Erythroblast (primary cell): ENCODE data around the gene TOP2B.

Experiments used
- DNase-seq, 2 experiments: peaks; one replicate each; lab custom pipeline; 2025; lab: John Stamatoyannopoulos, UW
- GATA1 ChIP-seq: IDR thresholded peaks from 2 replicates; pipeline ENCODE4 v1.6.1; 2011; ENCODE audit warnings: low read depth, mild to moderate bottlenecking, control low read depth, low read length, moderate library complexity
- POLR2A ChIP-seq: IDR thresholded peaks from 2 replicates; pipeline ENCODE4 v1.6.1; 2011; ENCODE audit warnings: mild to moderate bottlenecking, low read length

Gene TOP2B

DNA sequence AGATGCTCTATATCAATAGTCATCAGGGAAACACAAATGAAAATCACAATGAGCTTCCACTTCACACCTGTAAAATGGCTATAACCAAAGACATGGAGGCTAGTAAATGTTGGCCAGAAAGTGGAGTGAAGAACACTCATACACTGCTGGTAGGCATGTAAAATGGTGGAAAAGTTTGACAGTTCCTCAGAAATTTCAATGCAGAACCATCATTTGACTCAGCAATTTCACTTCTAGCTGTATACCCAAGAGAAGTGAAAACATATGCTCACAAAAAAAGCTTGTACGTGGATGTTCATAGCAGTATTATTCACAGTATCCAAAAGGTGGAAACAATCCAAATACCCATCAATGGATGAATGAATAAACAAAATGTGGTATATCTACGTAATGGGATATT is 19.2 kb upstream of the TOP2B start:
- DNase-seq: no peak
- TF ChIP-seq GATA1 (no peak), POLR2A (no peak)

DNA sequence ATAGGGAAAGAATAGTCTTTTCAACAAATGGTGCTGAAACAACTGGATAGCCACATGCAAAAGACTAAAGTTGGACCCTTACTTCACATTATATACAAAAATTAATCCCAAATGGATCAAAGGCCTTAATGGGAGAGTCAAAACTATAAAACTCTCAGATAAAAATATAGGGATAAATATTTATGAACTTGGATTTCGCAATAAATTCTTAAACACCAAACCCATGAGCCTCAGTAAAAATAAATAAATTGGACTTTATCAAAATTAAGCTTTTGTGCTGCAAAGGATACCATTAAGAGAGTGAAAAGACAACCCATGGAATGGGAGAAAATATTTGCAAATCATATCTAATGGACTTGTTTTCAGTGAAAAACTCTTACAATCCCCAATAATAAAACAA is 18.7 kb upstream of the TOP2B start:
- no peak for DNase-seq
- no peak for TF ChIP-seq POLR2A
- TF ChIP-seq GATA1: no peak

DNA sequence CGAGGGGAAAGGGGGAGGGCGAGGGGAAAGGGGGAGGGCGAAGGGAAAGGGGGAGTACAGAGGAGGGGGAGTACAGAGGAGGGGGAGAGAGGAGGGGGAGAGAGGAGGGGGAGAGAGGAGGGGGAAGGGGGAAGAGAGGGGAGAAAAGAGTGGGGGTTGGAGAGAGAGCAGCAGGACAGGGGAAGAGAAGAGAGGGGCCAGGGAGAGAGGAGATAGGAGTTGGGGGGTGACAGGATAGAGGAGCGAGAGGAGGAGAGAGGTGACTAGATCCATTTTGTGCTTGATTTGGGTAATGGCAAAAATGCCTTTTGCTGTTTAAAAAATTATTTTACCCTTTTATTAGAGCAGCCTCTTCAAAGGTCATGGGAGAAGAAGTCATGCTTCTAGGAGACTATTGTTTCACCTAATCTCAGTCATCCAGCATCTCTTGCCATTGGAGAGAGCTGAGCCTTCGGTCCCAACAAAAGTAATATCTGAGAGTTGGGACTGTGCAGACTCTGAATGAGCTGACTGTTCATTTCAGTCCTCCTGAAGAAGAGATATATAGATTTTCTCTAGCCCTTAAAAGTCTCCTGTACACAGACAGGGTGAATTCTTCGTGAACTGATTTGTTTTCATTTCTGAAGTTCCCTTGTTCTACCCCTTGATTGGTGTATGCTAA is 15.1 kb upstream of the TOP2B start:
- TF ChIP-seq GATA1 (no peak), POLR2A (no peak)
- DNase-seq: no peak

DNA sequence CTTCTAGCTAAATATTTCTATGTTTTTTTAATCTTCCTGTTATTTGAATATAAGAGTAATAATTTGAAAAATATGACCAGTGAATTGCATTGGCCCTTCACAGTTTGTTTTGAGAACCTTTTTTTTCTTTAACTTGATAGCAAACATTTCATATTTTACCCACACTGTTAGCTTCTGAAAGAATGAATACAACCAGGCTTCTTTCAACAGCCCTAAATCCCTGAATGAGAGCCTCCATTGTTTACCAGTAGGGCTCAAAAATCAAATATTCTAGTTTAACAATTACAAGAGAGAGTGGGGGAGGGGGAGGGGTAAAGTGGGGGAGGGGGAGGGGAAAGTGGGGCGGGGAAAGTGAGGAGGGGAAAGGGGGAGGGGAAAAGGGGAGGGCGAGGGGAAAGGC is 14.5 kb upstream of the TOP2B start:
- TF ChIP-seq GATA1 (no peak), POLR2A (no peak)
- no peak for DNase-seq

DNA sequence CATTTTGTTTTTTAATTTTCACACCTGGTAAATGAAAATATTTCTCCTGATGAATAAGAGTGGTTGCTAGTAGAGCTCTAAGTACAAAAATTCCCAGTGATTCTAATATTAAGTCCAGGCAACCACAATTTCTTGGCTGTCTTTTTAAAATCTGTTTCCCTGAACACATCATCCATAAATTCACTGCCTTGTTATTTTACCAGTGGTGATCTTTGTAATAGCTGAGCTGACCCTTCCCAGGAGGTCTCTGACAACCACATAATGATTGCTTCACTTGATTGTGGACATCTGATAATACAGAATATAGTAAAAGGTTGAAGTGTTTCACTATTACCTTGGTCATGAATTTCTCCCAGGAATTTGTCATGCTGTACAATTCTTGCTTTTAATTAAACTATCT is 13.9 kb upstream of the TOP2B start:
- DNase-seq: no peak
- TF ChIP-seq POLR2A: no peak
- TF ChIP-seq GATA1: no peak

DNA sequence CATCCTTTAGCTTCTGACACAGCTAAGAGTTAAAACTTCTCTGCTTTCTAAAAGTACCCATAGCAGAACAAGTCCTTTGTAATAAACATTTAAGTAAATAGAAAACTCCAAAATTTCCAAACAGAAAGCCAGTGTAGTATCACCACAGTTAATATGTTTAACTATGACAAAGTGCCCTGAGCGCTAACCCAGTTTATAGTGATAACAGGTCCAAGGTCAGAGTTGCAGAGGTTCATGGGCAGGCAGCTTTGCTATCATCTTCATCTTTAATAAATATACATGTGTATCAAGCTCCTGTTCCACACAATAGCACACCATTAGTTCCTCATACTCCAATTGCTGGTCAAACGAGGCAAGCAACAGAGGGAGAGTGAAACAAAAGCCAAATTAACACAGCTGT is 12.4 kb upstream of the TOP2B start:
- no peak for TF ChIP-seq POLR2A
- TF ChIP-seq GATA1: no peak

DNA sequence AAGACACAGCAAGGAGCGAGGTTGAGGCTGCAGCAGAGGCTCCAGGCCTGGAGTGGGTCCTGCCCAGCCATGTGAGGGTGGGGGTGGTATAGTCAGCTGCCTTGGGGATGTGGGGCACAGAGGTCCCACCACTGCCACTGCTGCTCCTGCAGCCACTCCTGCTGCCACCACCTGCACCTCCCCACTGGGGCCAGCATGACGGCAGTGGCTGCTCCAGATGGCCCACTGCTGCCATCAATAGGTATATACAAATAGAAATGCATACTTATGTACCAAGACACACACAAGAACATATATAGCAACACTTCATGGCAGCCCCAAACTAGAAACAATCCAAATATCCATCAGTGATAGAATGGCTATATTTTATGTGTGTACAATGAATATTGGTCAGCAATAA is 10.0 kb upstream of the TOP2B start:
- DNase-seq: no peak
- TF ChIP-seq POLR2A (no peak), GATA1 (no peak)

More for the DNA sequence above, 12.4 kb upstream of the TOP2B start:
- DNase-seq: no peak

DNA sequence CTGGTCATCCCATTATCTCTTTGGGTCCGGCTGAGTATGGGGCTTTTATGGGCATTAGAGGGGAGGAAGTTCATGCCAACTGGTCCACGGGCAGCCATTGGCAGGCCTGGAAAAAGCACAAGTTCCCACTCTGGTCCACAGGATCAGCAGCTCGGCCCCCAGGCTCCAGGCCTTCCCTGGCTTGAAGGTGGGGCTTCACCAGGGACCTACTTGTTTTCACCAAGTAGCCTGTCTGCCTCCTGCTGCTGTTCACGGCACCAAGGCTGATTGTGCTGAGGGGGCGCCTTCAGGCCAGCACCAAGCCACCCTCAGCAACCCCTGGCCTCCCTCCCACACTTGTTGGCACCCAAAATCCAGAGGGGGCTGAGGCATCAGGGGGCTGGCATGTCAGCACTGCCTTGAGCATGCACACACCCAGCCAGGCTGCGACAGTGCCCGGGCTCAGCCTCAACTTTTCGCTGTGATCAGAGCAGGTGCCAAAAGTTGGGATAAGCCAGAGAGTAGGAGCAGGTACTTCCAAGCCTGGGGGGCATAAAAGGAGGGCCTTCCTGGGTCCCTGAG is 9.1 kb upstream of the TOP2B start:
- TF ChIP-seq GATA1 (no peak), POLR2A (no peak)

DNA sequence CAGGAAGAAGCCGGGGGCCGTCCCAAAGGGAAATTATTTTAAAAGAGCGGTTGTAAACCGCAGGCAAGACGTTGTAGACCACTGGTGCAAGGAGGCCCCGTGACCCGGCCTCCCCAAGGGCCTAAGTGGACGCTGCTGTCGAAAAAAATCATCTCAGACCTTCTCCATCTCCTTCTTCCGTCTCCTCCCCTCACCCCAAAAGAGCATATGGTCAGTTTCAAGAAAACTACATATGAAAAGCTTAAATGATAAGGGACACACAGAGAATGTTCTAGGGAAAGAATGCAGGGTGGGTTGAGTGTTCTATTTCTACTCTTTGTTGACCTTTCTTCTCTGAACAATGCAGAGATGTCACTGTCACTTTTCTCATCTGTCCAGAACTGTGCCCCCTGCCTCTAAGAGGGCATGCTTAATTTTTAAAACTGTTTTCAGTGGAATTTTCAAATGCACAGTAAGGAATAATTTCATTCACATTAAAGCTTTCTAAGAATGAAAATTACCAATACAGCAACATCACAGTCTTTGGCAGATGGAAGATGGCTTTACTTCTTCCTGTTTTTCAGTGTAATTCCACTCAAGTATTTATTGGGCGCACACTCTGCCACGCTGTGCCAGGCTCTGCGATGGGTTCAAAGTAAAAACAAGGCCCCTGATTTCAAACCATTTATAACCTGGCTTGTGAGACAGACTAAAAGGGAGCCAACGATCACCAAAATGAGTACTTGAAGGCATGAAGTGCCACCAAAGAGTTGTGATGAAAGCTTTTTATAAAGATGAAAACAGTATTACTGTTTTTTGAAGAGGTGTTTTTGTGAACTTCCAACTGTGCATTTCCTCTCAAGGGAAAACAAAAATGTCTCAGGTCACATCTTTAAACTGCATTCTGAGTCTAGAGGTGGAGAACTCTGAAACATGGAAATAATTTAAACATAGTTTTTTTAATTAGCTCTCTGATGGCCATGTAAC is 891 bp upstream of the TOP2B start:
- peak; percentile 57 to 80 for DNase-seq
- no peak for TF ChIP-seq POLR2A
- TF ChIP-seq GATA1: no peak

More for the DNA sequence above, 9.1 kb upstream of the TOP2B start:
- DNase-seq: no peak

DNA sequence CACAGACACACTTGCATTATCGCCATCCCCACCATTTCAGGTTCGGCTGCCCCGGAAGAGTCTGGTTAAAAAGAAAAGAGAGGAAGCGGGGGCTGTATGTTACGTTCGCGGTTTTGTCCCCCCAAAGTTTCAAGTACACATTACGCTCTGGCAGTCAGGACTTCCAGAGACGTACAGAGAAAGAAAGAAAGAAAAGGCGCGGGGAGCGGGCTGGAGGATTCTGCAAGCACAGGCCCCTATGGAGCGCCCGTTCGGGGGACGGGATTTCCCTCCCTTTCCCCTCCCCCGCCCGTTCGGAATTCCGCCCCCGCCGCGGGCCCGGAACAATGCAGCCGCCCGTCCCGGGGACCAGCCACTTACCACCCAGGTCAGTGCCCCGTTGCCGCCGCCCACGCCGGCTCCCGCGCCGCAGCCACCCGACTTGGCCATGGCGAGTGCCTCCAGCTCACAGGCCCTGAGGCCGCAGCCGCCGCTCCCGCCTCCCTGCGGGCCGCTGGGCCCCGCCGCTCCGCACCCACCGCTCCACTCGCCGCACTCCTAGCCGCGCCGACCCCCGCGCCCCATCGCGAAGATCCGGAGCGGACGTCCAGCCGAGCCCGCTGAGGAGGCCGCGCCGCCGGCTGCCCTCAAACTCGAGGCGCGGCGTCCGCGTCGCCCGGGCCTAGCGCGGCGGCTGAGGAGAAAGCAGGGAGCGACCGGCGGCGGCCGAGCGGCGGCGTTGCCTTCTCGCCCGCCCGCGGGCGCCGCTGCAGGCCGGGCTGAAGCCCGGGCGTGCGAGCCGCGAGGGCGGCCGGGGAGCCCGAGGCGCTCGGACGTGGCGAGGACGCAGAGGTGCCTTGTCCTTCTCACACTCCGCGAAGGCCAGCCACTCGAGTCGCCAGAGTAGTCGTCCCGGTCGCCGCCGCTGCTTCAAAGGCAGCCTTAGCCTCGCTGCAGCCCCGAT is 567 bp downstream of the TOP2B start:
- TF ChIP-seq POLR2A: no peak
- TF ChIP-seq GATA1: no peak
- peak; percentile 81 to 90 for DNase-seq

DNA sequence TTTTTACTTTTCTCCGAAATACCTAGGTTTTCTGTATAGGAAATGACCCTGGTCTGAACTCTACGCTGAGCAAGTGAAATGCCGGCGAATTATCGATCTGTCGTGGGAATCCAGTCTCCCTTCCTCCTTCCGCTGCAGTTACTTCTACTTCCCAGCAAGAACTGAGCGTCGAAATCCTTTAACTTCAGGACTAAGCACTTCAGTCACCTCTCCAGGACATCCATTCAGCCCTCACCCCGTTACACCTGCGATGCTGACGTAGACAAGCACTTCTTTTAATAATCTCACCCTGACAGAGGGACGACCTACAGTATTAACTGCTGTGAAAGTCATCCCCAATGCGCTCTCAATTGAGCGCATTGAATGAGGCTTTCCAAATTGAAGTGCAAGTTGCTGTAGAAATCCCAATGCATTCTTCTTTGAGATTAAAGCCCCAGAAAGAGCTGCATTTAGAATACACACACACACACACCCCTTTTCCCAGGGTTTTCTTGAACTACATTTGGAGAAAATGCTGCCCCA is 1.3 kb downstream of the TOP2B start:
- TF ChIP-seq POLR2A: peak; percentile 16
- TF ChIP-seq GATA1: no peak
- peak; percentile 72 to 75 for DNase-seq

DNA sequence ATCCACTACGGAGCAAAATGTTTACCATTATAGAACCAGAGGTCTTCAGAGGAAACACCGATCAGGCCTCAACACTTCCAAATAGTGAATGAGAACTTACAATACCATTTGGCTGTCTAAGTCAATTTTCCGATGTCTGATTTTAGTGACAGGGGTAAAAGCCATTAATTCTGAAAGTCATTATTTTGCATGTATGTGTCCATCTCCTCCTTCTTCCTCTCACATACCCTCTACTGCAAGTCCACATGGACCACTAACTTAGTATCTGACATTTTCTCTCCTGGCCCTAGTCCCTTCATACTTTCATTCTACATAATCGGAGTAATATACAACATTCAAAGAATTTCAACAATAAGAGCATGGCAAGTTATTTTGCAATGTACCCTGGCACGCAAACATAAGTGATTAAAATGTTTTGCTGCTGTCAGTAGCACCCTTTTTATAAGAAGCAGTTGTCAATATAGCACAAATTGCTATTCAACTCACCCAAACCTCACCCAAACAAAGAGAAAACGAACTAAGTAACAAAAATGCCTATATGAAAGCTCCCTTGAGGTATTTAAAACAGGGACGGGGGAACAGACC is 1.9 kb downstream of the TOP2B start:
- DNase-seq: peak; percentile 30 to 56
- TF ChIP-seq POLR2A (no peak), GATA1 (no peak)
